ENCODE measurements around the gene PRSS33.

Gene PRSS33

GRCh38 chr16:2820836-2821486, 33.6 kb upstream of the PRSS33 start:
- Histone ChIP-seq H3K4me3 (ENCODE audit: insufficient read depth, low read depth, low read length, poor library complexity, severe bottlenecking) (no peak overlapping the region), H3K27ac (ENCODE audit: insufficient read depth, low read length, poor library complexity, severe bottlenecking) (no peak overlapping the region), H3K27me3 (replicated peaks; ENCODE audit: control insufficient read depth, insufficient read depth, low read length, poor library complexity, severe bottlenecking) (peaks cover 3% of the 10 kb centered on the region), H3K4me1 (ENCODE audit: control insufficient read depth, insufficient read depth, low read length, poor library complexity, severe bottlenecking) (no peaks in the 10 kb centered on the region), H3K36me3 (ENCODE audit: control insufficient read depth, insufficient read depth, low read length) (no peaks in the 10 kb centered on the region), H3K9me3 (ENCODE audit: control insufficient read depth, low read length) (no peaks in the 10 kb centered on the region)
- no peak for DNase-seq

GRCh38 chr16:2819939-2820835, 32.8 kb upstream of the PRSS33 start:
- no peaks in the 10 kb centered on the region for H3K9me3 ChIP-seq (ENCODE audit: control insufficient read depth, low read length)
- no peak overlapping the region for H3K4me3 ChIP-seq (ENCODE audit: insufficient read depth, low read depth, low read length, poor library complexity, severe bottlenecking)
- no peaks in the 10 kb centered on the region for H3K4me1 ChIP-seq (ENCODE audit: control insufficient read depth, insufficient read depth, low read length, poor library complexity, severe bottlenecking)
- no peak for DNase-seq
- peaks cover 3% of the 10 kb centered on the region for H3K27me3 ChIP-seq (replicated peaks; ENCODE audit: control insufficient read depth, insufficient read depth, low read length, poor library complexity, severe bottlenecking)
- no peak overlapping the region for H3K27ac ChIP-seq (ENCODE audit: insufficient read depth, low read length, poor library complexity, severe bottlenecking)
- H3K36me3 ChIP-seq (ENCODE audit: control insufficient read depth, insufficient read depth, low read length): no peaks in the 10 kb centered on the region

GRCh38 chr16:2819179-2819938, 32.0 kb upstream of the PRSS33 start:
- no peak for DNase-seq
- H3K36me3 ChIP-seq (ENCODE audit: control insufficient read depth, insufficient read depth, low read length): no peaks in the 10 kb centered on the region
- H3K4me1 ChIP-seq (ENCODE audit: control insufficient read depth, insufficient read depth, low read length, poor library complexity, severe bottlenecking): no peaks in the 10 kb centered on the region
- H3K27ac ChIP-seq (ENCODE audit: insufficient read depth, low read length, poor library complexity, severe bottlenecking): no peak overlapping the region
- peaks cover 3% of the 10 kb centered on the region for H3K27me3 ChIP-seq (replicated peaks; ENCODE audit: control insufficient read depth, insufficient read depth, low read length, poor library complexity, severe bottlenecking)
- no peaks in the 10 kb centered on the region for H3K9me3 ChIP-seq (ENCODE audit: control insufficient read depth, low read length)
- no peak overlapping the region for H3K4me3 ChIP-seq (ENCODE audit: insufficient read depth, low read depth, low read length, poor library complexity, severe bottlenecking)

- DNase-seq: no peak
- no peaks in the 10 kb centered on the region for H3K36me3 ChIP-seq (ENCODE audit: control insufficient read depth, insufficient read depth, low read length)
- no peak overlapping the region for H3K27ac ChIP-seq (ENCODE audit: insufficient read depth, low read length, poor library complexity, severe bottlenecking)
- H3K9me3 ChIP-seq (ENCODE audit: control insufficient read depth, low read length): no peaks in the 10 kb centered on the region
- H3K27me3 ChIP-seq (replicated peaks; ENCODE audit: control insufficient read depth, insufficient read depth, low read length, poor library complexity, severe bottlenecking): peaks cover 3% of the 10 kb centered on the region
- no peaks in the 10 kb centered on the region for H3K4me1 ChIP-seq (ENCODE audit: control insufficient read depth, insufficient read depth, low read length, poor library complexity, severe bottlenecking)
- no peak overlapping the region for H3K4me3 ChIP-seq (ENCODE audit: insufficient read depth, low read depth, low read length, poor library complexity, severe bottlenecking)
Observed at GRCh38 chr16:2818272-2818876, 31.0 kb upstream of the PRSS33 start.

- H3K27me3 ChIP-seq (replicated peaks; ENCODE audit: control insufficient read depth, insufficient read depth, low read length, poor library complexity, severe bottlenecking): peaks cover 3% of the 10 kb centered on the region
- H3K4me1 ChIP-seq (ENCODE audit: control insufficient read depth, insufficient read depth, low read length, poor library complexity, severe bottlenecking): no peaks in the 10 kb centered on the region
- no peak overlapping the region for H3K27ac ChIP-seq (ENCODE audit: insufficient read depth, low read length, poor library complexity, severe bottlenecking)
- no peaks in the 10 kb centered on the region for H3K9me3 ChIP-seq (ENCODE audit: control insufficient read depth, low read length)
- no peak for DNase-seq
- no peaks in the 10 kb centered on the region for H3K36me3 ChIP-seq (ENCODE audit: control insufficient read depth, insufficient read depth, low read length)
- H3K4me3 ChIP-seq (ENCODE audit: insufficient read depth, low read depth, low read length, poor library complexity, severe bottlenecking): no peak overlapping the region
Observed at GRCh38 chr16:2817340-2818271, 30.2 kb upstream of the PRSS33 start.

GRCh38 chr16:2816751-2817339, 29.5 kb upstream of the PRSS33 start, which contains the start of gene PRSS21:
PRSS21 (plus strand) TSS chr16:2817237; CDS start chr16:2817269, 32 bp downstream.
- peaks cover 3% of the 10 kb centered on the region for H3K27me3 ChIP-seq (replicated peaks; ENCODE audit: control insufficient read depth, insufficient read depth, low read length, poor library complexity, severe bottlenecking)
- H3K36me3 ChIP-seq (ENCODE audit: control insufficient read depth, insufficient read depth, low read length): no peaks in the 10 kb centered on the region
- no peaks in the 10 kb centered on the region for H3K9me3 ChIP-seq (ENCODE audit: control insufficient read depth, low read length)
- no peak within 1 kb of the TSS for H3K27ac ChIP-seq (ENCODE audit: insufficient read depth, low read length, poor library complexity, severe bottlenecking)
- no peaks in the 10 kb centered on the region for H3K4me1 ChIP-seq (ENCODE audit: control insufficient read depth, insufficient read depth, low read length, poor library complexity, severe bottlenecking)
- no peak within 1 kb of the TSS for H3K4me3 ChIP-seq (ENCODE audit: insufficient read depth, low read depth, low read length, poor library complexity, severe bottlenecking)
- peak in 1 of 3 donors; percentile 4 for DNase-seq

- Histone ChIP-seq H3K27me3 (replicated peaks; ENCODE audit: control insufficient read depth, insufficient read depth, low read length, poor library complexity, severe bottlenecking) (peaks cover 3% of the 10 kb centered on the region), H3K27ac (ENCODE audit: insufficient read depth, low read length, poor library complexity, severe bottlenecking) (no peak overlapping the region), H3K9me3 (ENCODE audit: control insufficient read depth, low read length) (no peaks in the 10 kb centered on the region), H3K4me1 (ENCODE audit: control insufficient read depth, insufficient read depth, low read length, poor library complexity, severe bottlenecking) (no peaks in the 10 kb centered on the region), H3K4me3 (ENCODE audit: insufficient read depth, low read depth, low read length, poor library complexity, severe bottlenecking) (no peak overlapping the region), H3K36me3 (ENCODE audit: control insufficient read depth, insufficient read depth, low read length) (no peaks in the 10 kb centered on the region)
- no peak for DNase-seq
Observed at GRCh38 chr16:2815299-2815771, 28.0 kb upstream of the PRSS33 start.

GRCh38 chr16:2814551-2815298, 27.4 kb upstream of the PRSS33 start:
- H3K4me1 ChIP-seq (ENCODE audit: control insufficient read depth, insufficient read depth, low read length, poor library complexity, severe bottlenecking): no peaks in the 10 kb centered on the region
- H3K9me3 ChIP-seq (ENCODE audit: control insufficient read depth, low read length): no peaks in the 10 kb centered on the region
- no peak for DNase-seq
- H3K27me3 ChIP-seq (replicated peaks; ENCODE audit: control insufficient read depth, insufficient read depth, low read length, poor library complexity, severe bottlenecking): peaks cover 3% of the 10 kb centered on the region
- H3K27ac ChIP-seq (ENCODE audit: insufficient read depth, low read length, poor library complexity, severe bottlenecking): no peak overlapping the region
- H3K4me3 ChIP-seq (ENCODE audit: insufficient read depth, low read depth, low read length, poor library complexity, severe bottlenecking): no peak overlapping the region
- no peaks in the 10 kb centered on the region for H3K36me3 ChIP-seq (ENCODE audit: control insufficient read depth, insufficient read depth, low read length)
